IgD-negative memory B cell (primary cell): Measurements from ENCODE around the gene RECQL5. TPM values are rescaled to one million over a fixed set of nuclear protein-coding genes. Genes with fewer than 3 reads are reported as not detected.

ENCODE experiments used
- H3K27ac Mint-ChIP-seq, 3 donors: one replicate each; pipeline ENCODE4 v1.8.0; 2020 to 2022; ENCODE audit warnings: mild to moderate bottlenecking in 3 of 3, mixed read lengths in 3 of 3, moderate library complexity in 1 of 3
- H3K27me3 Mint-ChIP-seq: one replicate; pipeline ENCODE4 v1.8.0; 2021; ENCODE audit warnings: mixed read lengths
- H3K36me3 Mint-ChIP-seq: one replicate; pipeline ENCODE4 v1.8.0; 2020; ENCODE audit warnings: mild to moderate bottlenecking, mixed read lengths
- H3K4me1 Mint-ChIP-seq, 3 donors: one replicate each; pipeline ENCODE4 v1.8.0; 2020 to 2022; ENCODE audit warnings: mixed read lengths in 3 of 3, mild to moderate bottlenecking in 1 of 3
- H3K4me3 Mint-ChIP-seq, 4 donors: one replicate each; pipeline ENCODE4 v1.8.0; 2020 to 2022; ENCODE audit warnings: mild to moderate bottlenecking in 4 of 4, mixed read lengths in 4 of 4, moderate library complexity in 3 of 4
- H3K9me3 Mint-ChIP-seq, 3 donors: one replicate each; pipeline ENCODE4 v1.8.0; 2020 to 2021; ENCODE audit warnings: mixed read lengths in 3 of 3, mild to moderate bottlenecking in 1 of 3
- polyA plus RNA-seq: library from polyadenylated mRNA; unstranded; fragments of 300-500 nt; fragmentation: Illumina TruSeq; gene quantifications from one replicate; pipeline ENCODE4 v1.2.3, GENCODE V29; 2021

The RECQL5 gene
- polyA plus RNA-seq, 1 donor from 2014 or later: 25.3 TPM

DNA sequence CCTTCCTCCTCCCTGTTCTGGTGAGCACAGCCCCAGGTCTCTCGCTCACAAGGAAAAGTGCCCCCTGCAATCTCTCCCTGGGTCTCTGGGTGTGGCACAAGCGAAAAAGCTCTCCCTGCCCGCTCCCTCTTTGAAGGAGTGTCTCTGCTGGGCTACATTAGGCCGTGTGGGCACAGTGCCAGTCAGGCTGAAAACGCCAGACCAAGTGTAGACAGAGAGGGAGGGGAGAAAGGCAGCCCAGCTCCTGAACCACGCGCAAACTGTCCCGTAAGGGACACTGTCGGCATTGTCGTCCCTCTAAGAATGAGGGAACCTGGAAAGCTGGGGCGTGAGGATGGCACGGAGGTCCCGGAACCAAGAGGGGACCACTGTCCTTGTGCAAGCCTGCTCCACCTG is 29.8 kb downstream of the RECQL5 start:
- Mint-ChIP-seq H3K27me3 (no peaks in the 10 kb centered on the region), H3K27ac (no peak overlapping the region), H3K4me3 (no peak overlapping the region), H3K9me3 (no peaks in the 10 kb centered on the region), H3K4me1 (peaks cover 2 to 6% (median 3%) of the 10 kb centered on the region in 3 donors), H3K36me3 (peaks cover 1% of the 10 kb centered on the region)

DNA sequence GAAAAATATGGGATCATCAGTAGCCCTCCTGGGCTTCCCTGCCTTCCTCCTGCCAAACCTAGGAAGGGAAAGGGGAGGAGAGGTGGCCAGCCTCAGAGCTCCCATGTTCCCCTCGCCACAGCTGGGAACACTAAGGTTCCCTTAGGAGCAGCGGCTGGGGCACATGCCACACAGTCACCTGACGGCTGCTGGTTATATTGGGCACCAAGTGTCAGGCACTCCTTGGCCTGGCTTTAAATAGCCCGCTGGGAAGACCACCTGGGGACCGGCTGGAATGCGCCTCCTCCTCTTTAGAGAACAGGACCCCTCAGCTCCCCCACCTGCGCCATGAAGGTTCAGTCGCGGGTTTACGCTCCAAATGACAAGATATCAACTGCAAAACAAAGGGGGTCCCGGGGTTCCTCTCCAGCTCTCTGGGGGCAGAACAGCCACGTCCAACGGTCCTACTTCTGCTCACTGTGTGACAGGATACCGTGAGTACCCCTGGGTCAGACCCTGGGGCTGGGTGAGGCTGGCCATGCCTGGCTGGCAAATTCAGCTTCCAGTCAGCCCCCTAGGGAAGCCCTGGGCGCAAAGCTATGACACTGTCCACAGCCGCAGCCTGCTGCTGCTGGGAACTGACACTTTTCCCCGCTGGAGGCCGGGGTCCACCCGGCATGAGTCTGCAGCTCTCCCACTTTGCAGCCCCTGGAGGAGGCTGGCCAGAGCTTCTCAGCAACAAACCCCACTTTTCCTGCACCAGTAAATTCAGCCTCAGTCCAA is 30.4 kb downstream of the RECQL5 start:
- Mint-ChIP-seq H3K27ac (no peak overlapping the region), H3K4me1 (peaks cover 2 to 6% (median 3%) of the 10 kb centered on the region in 3 donors), H3K36me3 (peaks cover 1% of the 10 kb centered on the region), H3K9me3 (no peaks in the 10 kb centered on the region), H3K27me3 (no peaks in the 10 kb centered on the region), H3K4me3 (no peak overlapping the region)

DNA sequence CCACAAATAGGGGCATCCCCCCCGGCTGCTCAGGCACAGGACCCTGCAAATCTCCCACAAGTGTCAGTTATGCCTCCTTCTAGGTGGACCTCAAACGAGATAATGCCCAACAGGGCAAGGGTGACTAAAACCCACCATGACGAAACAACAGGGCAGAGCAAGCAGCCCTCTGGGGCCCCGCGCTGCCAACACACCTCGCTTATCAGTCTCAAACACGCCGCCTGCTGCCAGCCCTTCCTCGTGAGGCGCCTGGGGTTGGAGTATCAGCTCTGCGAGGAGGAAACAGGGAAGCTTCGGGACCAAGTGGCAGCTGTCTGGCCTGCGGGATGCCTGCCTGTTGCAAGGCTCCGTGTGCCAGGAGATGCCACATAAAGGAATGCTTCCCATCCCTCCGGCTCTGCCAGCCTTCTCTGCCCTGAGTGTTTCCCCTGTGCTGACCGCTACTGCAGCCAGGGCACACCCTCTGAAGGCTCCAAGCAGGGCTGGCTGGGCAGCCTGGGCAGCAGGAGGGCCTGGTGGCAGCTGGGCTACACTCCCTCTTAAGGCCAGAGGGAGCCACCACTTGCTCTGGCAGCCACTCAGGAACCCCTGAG is 31.2 kb downstream of the RECQL5 start:
- Mint-ChIP-seq H3K4me3 (no peak overlapping the region), H3K4me1 (peaks cover 2 to 6% (median 3%) of the 10 kb centered on the region in 3 donors), H3K27ac (peak overlapping the region in 1 of 3 donors; percentile 83), H3K9me3 (no peaks in the 10 kb centered on the region), H3K27me3 (no peaks in the 10 kb centered on the region), H3K36me3 (peaks cover 1% of the 10 kb centered on the region)

DNA sequence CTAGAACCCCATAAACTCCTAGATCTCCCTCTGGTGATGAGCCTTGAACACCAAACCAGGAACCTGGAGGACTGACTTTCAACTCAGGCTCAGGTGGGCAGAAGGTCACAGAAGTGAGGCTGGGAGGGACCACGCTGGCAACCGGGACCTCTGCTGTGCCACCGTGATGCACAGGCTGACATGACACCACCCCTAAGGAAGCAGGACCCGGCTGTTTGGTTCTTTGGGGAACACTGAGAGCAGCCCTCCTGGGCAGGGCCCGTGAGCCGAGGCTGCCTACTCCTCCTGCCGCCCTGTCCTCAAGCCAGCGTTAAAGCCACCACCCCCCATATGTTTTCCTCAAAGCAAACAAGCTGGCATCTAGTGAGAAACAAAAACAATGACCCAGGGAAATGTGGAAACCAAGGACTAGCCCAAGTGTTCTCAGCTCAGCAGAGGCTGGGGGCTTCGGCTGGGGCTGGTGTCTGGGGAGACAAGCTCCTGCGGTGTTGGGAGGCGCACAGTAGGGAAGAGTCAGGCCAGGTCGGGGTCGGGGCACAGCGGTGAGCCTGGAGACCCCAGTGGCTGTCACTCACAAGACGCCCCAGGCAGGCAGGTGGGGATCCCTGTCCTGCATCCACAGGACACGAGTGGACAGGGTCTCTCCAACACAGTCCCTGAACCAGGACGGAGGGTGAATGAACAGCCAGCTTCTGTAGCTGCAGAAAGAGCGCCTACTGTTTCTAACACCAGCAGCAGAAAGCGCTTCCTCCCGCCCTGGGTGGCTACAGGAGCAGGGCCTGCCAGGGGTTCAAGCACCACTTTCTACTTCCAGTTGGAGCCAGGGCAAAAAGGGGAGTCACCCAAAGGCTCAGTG is 32.0 kb downstream of the RECQL5 start:
- Mint-ChIP-seq H3K36me3 (peaks cover 1% of the 10 kb centered on the region), H3K27me3 (no peaks in the 10 kb centered on the region), H3K4me3 (no peak overlapping the region), H3K27ac (no peak overlapping the region), H3K9me3 (no peaks in the 10 kb centered on the region), H3K4me1 (peaks cover 2 to 6% (median 3%) of the 10 kb centered on the region in 3 donors)

DNA sequence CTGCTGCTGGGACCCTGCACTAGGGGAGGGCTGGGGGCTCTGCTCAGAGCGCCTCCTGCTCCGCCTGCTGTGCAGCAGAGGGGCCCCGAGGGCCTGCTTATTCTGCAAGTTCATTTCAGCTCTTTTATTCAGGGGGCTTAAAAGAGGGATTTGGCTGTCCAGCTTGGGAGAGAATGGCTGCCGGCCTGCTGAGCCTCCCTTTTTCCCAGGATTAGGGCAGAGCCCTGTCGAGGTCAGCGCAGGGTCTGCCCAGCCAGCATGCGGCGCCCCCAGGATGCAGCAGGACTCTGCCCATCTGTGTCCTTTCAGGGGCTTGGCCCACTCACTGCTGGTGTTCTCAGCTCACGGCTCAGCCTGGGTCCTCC is 32.6 kb downstream of the RECQL5 start:
- H3K4me1 Mint-ChIP-seq: peaks cover 2 to 6% (median 3%) of the 10 kb centered on the region in 3 donors

DNA sequence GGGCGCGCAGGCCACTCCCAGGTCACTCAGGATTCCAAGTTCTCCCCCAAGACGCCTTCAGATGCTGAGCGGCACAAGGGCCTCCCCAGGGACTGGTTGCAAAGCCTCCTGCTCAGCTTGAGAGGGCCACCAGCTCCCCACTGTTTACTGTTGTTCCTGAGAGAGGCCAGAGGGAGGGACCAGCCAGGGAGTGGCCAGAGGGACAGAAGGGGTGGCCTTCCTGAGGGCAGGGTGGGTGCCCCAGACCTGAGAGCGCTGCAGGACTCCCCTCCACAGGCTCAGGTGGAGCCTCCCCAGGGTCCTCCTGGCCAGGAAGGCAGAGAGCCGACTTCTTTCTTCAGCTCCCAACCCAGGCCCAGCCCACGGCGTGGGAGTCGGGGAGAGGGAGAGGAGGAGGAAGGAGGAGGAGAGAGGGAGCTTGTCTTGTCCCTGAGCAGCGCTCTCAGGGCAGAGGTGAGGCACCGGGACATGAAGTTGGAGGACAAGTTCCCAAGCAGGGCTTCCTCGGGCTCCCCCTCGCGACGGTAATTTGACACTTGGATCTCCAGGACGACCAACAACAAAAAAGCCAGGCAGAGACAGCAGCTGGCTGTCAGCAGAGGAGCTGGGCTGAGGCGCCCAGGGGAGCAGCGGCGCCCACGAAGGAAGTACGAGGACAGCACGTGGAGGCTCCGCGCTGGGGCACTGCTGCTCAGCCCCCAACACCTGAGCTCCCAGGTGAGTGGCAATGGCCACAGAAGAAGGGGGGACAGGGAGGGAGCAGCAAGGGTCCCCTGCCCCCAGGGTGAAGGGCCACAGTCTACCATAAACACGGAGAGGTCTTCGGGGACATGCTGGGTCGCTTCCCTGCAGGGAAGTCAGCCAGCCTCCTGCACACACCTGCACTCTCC is 33.2 kb downstream of the RECQL5 start:
- peaks cover 2 to 6% (median 3%) of the 10 kb centered on the region in 3 donors for H3K4me1 Mint-ChIP-seq
- no peaks in the 10 kb centered on the region for H3K9me3 Mint-ChIP-seq
- H3K4me3 Mint-ChIP-seq: no peak overlapping the region
- peaks cover 1% of the 10 kb centered on the region for H3K36me3 Mint-ChIP-seq
- no peak overlapping the region for H3K27ac Mint-ChIP-seq
- H3K27me3 Mint-ChIP-seq: no peaks in the 10 kb centered on the region

More for the DNA sequence above, 32.6 kb downstream of the RECQL5 start:
- H3K4me3 Mint-ChIP-seq: no peak overlapping the region
- no peak overlapping the region for H3K27ac Mint-ChIP-seq
- no peaks in the 10 kb centered on the region for H3K27me3 Mint-ChIP-seq
- H3K36me3 Mint-ChIP-seq: peaks cover 1% of the 10 kb centered on the region
- no peaks in the 10 kb centered on the region for H3K9me3 Mint-ChIP-seq

DNA sequence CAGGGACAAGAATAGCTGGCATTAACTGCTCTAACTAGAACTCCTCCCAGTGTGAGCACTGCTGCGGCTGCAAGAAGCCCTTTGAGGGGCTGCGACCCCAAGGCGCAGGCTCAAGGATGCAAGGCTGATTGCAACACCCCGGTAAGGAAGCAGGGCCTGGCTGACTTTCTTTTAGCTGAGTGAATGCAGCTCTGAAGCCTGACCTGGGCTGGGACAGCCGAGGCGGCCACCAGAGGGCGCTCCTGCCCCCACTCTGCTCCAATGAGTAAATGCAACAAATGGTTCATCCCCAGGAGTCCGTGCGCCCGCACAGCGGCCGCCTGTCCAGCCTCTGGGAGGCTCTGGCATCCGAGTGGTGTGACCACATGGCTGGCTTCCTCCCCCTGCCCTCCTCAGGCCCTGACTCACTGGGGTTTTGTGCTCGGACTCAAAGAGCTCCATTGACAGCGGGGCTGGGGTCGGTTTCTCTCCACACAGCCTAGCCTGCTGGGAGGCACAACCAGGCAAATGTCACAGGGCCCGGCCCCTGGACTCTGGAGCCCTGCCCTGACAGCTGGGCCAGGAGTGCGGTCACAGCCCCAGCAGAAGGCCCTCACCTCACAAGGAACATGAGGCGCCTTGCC is 34.0 kb downstream of the RECQL5 start, which contains the start of gene SMIM5:
TSS of gene SMIM5 (plus strand) at position 572 of the 623 bp plus-strand sequence. CDS start 6,768 bp downstream, outside the sequence.
- peak within 1 kb of the TSS in 1 of 4 donors; percentile 45 for H3K4me3 Mint-ChIP-seq
- peak within 1 kb of the TSS in 2 of 3 donors; percentile 6 to 39 for H3K27ac Mint-ChIP-seq
- peaks cover 1% of the 10 kb centered on the region for H3K36me3 Mint-ChIP-seq
- no peaks in the 10 kb centered on the region for H3K27me3 Mint-ChIP-seq
- H3K4me1 Mint-ChIP-seq: peaks cover 2 to 6% (median 3%) of the 10 kb centered on the region in 3 donors
- H3K9me3 Mint-ChIP-seq: no peaks in the 10 kb centered on the region

DNA sequence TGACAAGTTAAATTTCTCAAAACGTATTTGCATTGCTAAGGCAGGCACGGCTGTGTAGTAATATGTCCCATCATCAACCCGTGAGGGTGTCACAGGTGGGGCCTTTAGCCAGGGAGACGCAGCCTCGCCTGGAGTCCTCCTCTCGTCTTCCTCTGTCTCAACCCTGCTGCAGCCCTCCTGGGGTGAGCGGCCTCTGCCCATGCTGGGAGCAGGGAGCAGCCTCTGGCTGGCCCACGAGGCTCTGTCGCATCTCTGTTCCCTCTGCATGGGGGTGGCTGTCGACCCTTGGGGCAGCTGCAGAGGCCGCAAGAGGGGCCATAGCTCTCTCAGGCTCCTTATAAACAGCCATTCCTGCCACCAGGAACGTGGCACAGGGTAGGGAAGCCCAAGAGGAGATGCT is 34.5 kb downstream of the RECQL5 start:
- peaks cover 1% of the 10 kb centered on the region for H3K36me3 Mint-ChIP-seq
- H3K27me3 Mint-ChIP-seq: no peaks in the 10 kb centered on the region
- no peaks in the 10 kb centered on the region for H3K9me3 Mint-ChIP-seq
- H3K27ac Mint-ChIP-seq: peak overlapping the region in 1 of 3 donors; percentile 6
- H3K4me1 Mint-ChIP-seq: peaks cover 2 to 6% (median 3%) of the 10 kb centered on the region in 3 donors
- H3K4me3 Mint-ChIP-seq: no peak overlapping the region

DNA sequence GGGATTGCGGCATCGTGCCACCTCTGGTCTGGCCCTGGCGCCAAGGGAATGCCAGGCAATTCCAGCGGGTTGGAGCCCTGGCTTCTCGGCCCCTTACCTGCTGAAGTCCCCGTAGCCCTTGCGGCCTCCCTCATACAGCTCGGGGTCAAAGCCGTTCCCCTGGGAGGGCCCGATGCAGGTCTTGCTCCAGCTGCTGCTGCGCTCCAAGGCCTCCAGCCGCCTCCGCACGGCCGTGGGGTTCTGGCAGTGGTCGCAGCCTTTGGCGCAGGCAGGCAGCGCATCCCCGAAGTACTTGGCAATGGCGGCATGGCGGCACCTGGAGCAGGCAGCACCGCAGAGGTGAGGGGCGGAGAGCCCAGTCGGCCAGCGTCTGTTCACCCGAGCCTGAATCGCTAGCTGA is 35.6 kb downstream of the RECQL5 start:
- H3K27ac Mint-ChIP-seq: no peak overlapping the region
- peaks cover 1% of the 10 kb centered on the region for H3K36me3 Mint-ChIP-seq
- H3K27me3 Mint-ChIP-seq: no peaks in the 10 kb centered on the region
- H3K9me3 Mint-ChIP-seq: no peaks in the 10 kb centered on the region
- peaks cover 2 to 6% (median 3%) of the 10 kb centered on the region in 3 donors for H3K4me1 Mint-ChIP-seq
- H3K4me3 Mint-ChIP-seq: no peak overlapping the region

DNA sequence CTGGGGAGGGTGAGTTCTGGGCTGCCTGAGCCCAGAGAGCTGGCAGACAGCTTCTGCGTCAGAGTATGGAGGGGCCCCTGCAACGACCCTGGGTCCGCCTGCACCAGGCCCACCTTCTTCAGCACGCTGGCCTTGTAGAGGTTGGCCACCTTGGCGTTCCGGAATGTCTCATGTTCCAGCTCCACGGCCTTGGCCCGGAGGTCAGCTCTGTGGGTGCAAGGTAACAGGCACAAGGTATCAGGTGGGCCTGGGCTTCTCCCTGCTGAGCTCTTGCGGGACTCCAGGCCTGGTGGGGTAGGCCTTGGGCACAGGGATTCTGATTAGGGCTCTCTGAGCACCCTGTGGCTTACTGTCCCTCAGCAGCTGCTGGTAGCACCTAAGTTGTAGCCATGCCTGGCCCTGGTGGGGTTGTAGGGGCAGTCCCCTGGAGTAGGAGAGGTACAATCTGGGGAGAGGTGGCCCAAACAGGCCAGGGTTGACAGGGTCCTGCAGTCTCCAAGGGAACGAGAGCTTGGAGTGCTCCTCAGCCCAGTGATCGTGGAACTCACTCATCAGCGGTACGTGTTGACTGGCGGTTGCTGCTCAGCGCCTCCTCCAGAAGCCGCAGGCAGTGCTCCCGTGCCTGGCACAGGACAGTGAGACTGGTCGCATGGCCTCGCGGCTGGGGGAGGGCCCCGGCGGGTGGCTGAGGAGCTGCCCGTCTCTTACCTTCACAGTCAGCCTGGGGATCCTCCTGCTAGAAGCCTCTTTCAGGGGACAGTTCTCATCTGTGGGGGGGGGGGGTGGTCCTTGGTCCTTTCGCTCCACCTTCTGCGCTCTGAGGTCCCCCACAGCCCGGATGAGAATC is 36.7 kb downstream of the RECQL5 start:
- Mint-ChIP-seq H3K27me3 (no peaks in the 10 kb centered on the region), H3K4me3 (no peak overlapping the region), H3K4me1 (peaks cover 2 to 6% (median 3%) of the 10 kb centered on the region in 3 donors), H3K9me3 (no peaks in the 10 kb centered on the region), H3K36me3 (peaks cover 1% of the 10 kb centered on the region), H3K27ac (no peak overlapping the region)

DNA sequence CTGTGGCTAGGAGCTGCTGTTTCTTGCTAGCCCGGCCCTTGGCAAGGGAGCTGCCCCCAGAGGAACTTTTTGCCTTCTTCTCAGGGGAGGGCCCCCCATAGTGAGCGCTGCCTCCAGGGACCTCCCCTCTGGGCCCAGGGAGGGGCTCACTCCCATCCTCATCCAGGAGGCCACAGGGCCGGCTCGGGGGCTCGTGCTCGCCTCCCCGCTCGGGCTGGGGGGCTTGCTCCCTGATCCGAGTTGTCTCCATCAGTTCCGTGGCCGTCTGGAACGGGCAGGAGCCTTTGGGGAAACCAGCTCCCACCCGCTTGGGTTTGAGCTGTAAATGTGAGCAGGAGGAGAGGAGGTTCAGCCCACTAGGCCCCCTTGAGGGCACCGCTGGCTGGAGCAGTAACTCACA is 37.8 kb downstream of the RECQL5 start:
- no peak overlapping the region for H3K27ac Mint-ChIP-seq
- H3K4me1 Mint-ChIP-seq: peaks cover 2 to 6% (median 3%) of the 10 kb centered on the region in 3 donors
- no peaks in the 10 kb centered on the region for H3K27me3 Mint-ChIP-seq
- H3K4me3 Mint-ChIP-seq: no peak overlapping the region
- H3K9me3 Mint-ChIP-seq: no peaks in the 10 kb centered on the region
- H3K36me3 Mint-ChIP-seq: peaks cover 1% of the 10 kb centered on the region

DNA sequence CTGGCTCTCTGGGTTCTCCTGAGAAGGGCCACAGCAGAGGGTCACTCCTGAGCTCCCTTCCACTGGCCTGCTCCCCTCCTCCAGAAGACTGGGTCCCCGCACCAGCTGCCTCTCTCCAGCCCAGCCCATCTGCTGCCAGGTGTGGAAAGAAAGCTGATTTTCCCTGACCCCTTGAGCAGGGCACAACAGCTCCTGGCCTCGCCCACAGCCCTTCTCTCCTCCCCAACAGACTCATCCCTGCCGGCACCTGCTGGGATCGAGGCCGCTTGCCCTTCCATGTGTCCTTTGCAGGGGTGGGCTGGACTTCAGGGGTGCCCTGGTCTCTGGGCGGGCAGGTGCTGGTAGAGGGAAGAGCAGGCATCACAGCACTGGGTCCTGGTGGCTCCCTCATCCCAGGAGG is 38.5 kb downstream of the RECQL5 start:
- H3K36me3 Mint-ChIP-seq: no peaks in the 10 kb centered on the region
- no peak overlapping the region for H3K4me3 Mint-ChIP-seq
- H3K27me3 Mint-ChIP-seq: no peaks in the 10 kb centered on the region
- no peak overlapping the region for H3K27ac Mint-ChIP-seq
- H3K9me3 Mint-ChIP-seq: no peaks in the 10 kb centered on the region
- H3K4me1 Mint-ChIP-seq: peaks cover 0 to 4% (median 2%) of the 10 kb centered on the region in 3 donors

DNA sequence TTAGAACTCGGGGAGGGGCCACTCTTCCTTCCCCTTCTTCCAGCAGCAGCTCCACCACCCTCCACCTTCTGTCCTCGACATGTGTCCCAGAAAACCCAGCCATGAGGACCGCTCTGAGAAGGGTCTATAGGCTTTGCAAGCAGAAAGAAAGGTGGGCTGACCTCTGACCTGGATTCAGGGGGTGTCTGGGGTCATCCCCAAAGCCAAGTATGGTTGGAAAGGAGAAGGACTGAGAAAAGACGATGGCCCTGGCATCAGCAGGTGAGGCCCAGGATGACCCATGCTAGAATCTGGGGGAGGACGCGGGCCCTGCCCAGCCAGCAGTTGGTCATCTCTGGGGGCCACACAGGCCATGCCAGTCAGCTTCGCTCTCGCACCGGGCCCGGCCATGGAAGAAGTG is 39.9 kb downstream of the RECQL5 start:
- Mint-ChIP-seq H3K36me3 (no peaks in the 10 kb centered on the region), H3K27me3 (no peaks in the 10 kb centered on the region), H3K27ac (no peak overlapping the region), H3K4me1 (peaks cover 0 to 2% (median 1%) of the 10 kb centered on the region in 3 donors), H3K9me3 (no peaks in the 10 kb centered on the region), H3K4me3 (no peak overlapping the region)
